Mammary epithelial cell (primary cell): ENCODE data around the gene ST6GALNAC4.

ENCODE experiments used
- EZH2 ChIP-seq: IDR thresholded peaks from 2 replicates; pipeline ENCODE4 v1.6.1; 2012; ENCODE audit warnings: low read length, inconsistent platforms, borderline replicate concordance
- TF ChIP-seq, protein P1 (sequence below), 2 donors: IDR thresholded peaks in 1 of 2; conservative IDR thresholded peaks in 1 of 2; 2 replicates each; pipeline ENCODE4 v1.5.1; 2011 to 2012; ENCODE audit warnings: inconsistent platforms in 2 of 2, low read length in 2 of 2, mild to moderate bottlenecking in 2 of 2, control low read depth in 1 of 2, low read depth in 1 of 2; ENCODE audit not compliant: insufficient read depth in 1 of 2; ENCODE audit errors: extremely low read depth in 1 of 2

DNA sequence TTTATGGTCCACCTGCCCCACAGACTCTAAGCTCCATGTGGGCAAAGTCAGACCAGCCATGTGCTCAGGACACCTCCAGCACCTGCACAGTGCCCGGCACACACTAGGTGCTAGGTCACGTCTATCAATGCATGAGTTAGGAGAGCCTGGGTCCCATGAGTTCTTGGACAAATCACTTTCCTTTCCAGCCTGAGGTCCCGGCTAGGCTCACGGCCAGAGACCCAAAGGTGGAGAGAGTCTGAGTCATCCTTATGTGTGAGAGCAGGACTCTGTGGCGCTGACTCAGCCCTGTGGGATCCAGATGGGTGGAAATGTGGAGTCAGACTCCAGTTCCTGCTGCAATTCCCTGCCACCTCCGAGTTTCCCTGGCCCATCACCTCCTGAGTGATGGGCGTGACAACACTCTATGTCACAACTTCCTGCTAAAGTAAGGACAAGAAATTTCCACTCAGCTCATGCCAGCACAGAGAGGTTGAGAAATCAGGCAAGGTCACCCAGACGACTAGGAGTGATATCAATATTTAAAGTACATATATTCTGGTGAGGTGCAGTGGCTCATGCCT is 2.5 kb upstream of the ST6GALNAC4 start:
- TF ChIP-seq, protein P1, sequence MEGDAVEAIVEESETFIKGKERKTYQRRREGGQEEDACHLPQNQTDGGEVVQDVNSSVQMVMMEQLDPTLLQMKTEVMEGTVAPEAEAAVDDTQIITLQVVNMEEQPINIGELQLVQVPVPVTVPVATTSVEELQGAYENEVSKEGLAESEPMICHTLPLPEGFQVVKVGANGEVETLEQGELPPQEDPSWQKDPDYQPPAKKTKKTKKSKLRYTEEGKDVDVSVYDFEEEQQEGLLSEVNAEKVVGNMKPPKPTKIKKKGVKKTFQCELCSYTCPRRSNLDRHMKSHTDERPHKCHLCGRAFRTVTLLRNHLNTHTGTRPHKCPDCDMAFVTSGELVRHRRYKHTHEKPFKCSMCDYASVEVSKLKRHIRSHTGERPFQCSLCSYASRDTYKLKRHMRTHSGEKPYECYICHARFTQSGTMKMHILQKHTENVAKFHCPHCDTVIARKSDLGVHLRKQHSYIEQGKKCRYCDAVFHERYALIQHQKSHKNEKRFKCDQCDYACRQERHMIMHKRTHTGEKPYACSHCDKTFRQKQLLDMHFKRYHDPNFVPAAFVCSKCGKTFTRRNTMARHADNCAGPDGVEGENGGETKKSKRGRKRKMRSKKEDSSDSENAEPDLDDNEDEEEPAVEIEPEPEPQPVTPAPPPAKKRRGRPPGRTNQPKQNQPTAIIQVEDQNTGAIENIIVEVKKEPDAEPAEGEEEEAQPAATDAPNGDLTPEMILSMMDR (conservative IDR thresholded peaks at IDR 0.05 in 1 of 2, IDR thresholded peaks at IDR 0.05 in 1 of 2; ENCODE audit: extremely low read depth in 1 of 2, insufficient read depth in 1 of 2, low read depth in 1 of 2, low read length in 2 of 2), result no peak
- TF ChIP-seq EZH2, result no peak
